Muscle layer of colon (tissue), 2 donors: Measurements from ENCODE around the gene OSCAR.

Experiments used
- H3K27ac ChIP-seq: one replicate; pipeline ENCODE4 v1.7.0; 2013; ENCODE audit warnings: low read depth, mild to moderate bottlenecking, low read length, moderate library complexity
- H3K27me3 ChIP-seq, 2 donors: one replicate each; pipeline ENCODE4 v1.7.0; 2013; ENCODE audit warnings: low read length in 2 of 2, mild to moderate bottlenecking in 2 of 2; ENCODE audit not compliant: insufficient read depth in 2 of 2, control insufficient read depth in 1 of 2
- H3K36me3 ChIP-seq: one replicate; pipeline ENCODE4 v1.7.0; 2013; ENCODE audit warnings: mild to moderate bottlenecking, low read length; ENCODE audit not compliant: insufficient read depth
- H3K4me1 ChIP-seq: one replicate; pipeline ENCODE4 v1.7.0; 2013; ENCODE audit warnings: mild to moderate bottlenecking, low read length; ENCODE audit not compliant: insufficient read depth
- H3K4me3 ChIP-seq, 2 donors: one replicate each; pipeline ENCODE4 v1.7.0; 2013; ENCODE audit warnings: low read length in 2 of 2, low read depth in 1 of 2, mild to moderate bottlenecking in 1 of 2, moderate library complexity in 1 of 2
- H3K9ac ChIP-seq: one replicate; pipeline ENCODE4 v1.7.0; 2013; ENCODE audit warnings: low read length
- H3K9me3 ChIP-seq: one replicate; pipeline ENCODE4 v1.7.0; 2013; ENCODE audit warnings: mild to moderate bottlenecking, low read length
- donor health status: abdominal sarcoma.
- donor health status: Adenocarcinoma of cecum.

Gene OSCAR

GRCh38 chr19:54123682-54124081, 23.1 kb upstream of the OSCAR start:
- H3K9me3 ChIP-seq, result no peaks in the 10 kb centered on the region
- no peak overlapping the region for H3K9ac ChIP-seq
- H3K4me1 ChIP-seq, result no peaks in the 10 kb centered on the region
- peaks cover 70% of the 10 kb centered on the region for H3K36me3 ChIP-seq
- H3K27me3 ChIP-seq, result no peaks in the 10 kb centered on the region
- H3K27ac ChIP-seq, result no peak overlapping the region
- no peak overlapping the region for H3K4me3 ChIP-seq

- no peak overlapping the region for H3K9ac ChIP-seq
These were observed 20.7 kb upstream of the OSCAR start for GRCh38 chr19:54121259-54121658.

GRCh38 chr19:54115109-54116063, 14.8 kb upstream of the OSCAR start, which contains the start of the genes PRPF31 and TFPT:
PRPF31 (plus strand) TSS chr19:54115754; CDS start chr19:54118279, 2,525 bp downstream.
TFPT (minus strand) TSS chr19:54115657; CDS start chr19:54115269, 388 bp downstream.
- Histone ChIP-seq H3K9me3 (no peaks in the 10 kb centered on the region), H3K27me3 (no peaks in the 10 kb centered on the region), H3K9ac (peak within 1 kb of the TSS; percentile 75), H3K4me1 (peaks cover 21% of the 10 kb centered on the region), H3K36me3 (peaks cover 18% of the 10 kb centered on the region), H3K27ac (peak within 1 kb of the TSS; percentile 99), H3K4me3 (peak within 1 kb of the TSS; percentile 85 to 95)

More at GRCh38 chr19:54121259-54121658, 20.7 kb upstream of the OSCAR start:
- H3K36me3 ChIP-seq, result peaks cover 54% of the 10 kb centered on the region
- H3K27me3 ChIP-seq, result no peaks in the 10 kb centered on the region
- H3K27ac ChIP-seq, result no peak overlapping the region
- no peaks in the 10 kb centered on the region for H3K9me3 ChIP-seq
- no peak overlapping the region for H3K4me3 ChIP-seq
- H3K4me1 ChIP-seq, result peaks cover 7% of the 10 kb centered on the region

GRCh38 chr19:54114340-54115108, 13.9 kb upstream of the OSCAR start:
- H3K4me3 ChIP-seq, result peak overlapping the region; percentile 85 to 95
- H3K9me3 ChIP-seq, result no peaks in the 10 kb centered on the region
- no peaks in the 10 kb centered on the region for H3K27me3 ChIP-seq
- peaks cover 21% of the 10 kb centered on the region for H3K4me1 ChIP-seq
- H3K9ac ChIP-seq, result peak overlapping the region; percentile 75
- peak overlapping the region; percentile 99 for H3K27ac ChIP-seq
- H3K36me3 ChIP-seq, result peaks cover 17% of the 10 kb centered on the region

GRCh38 chr19:54109651-54110050, 9.0 kb upstream of the OSCAR start:
- Histone ChIP-seq H3K9ac (no peak overlapping the region), H3K4me1 (peaks cover 9% of the 10 kb centered on the region), H3K9me3 (no peaks in the 10 kb centered on the region), H3K36me3 (peaks cover 36% of the 10 kb centered on the region), H3K4me3 (no peak overlapping the region), H3K27ac (no peak overlapping the region), H3K27me3 (no peaks in the 10 kb centered on the region)

GRCh38 chr19:54108496-54108895, 7.9 kb upstream of the OSCAR start:
- Histone ChIP-seq H3K27me3 (no peaks in the 10 kb centered on the region), H3K4me1 (no peaks in the 10 kb centered on the region), H3K27ac (no peak overlapping the region), H3K9me3 (no peaks in the 10 kb centered on the region), H3K9ac (no peak overlapping the region), H3K36me3 (peaks cover 36% of the 10 kb centered on the region), H3K4me3 (no peak overlapping the region)

GRCh38 chr19:54107876-54108490, 7.4 kb upstream of the OSCAR start:
- Histone ChIP-seq H3K9ac (no peak overlapping the region), H3K9me3 (no peaks in the 10 kb centered on the region), H3K4me3 (no peak overlapping the region), H3K27ac (no peak overlapping the region), H3K4me1 (no peaks in the 10 kb centered on the region), H3K36me3 (peaks cover 36% of the 10 kb centered on the region), H3K27me3 (no peaks in the 10 kb centered on the region)

GRCh38 chr19:54106716-54107115, 6.1 kb upstream of the OSCAR start:
- Histone ChIP-seq H3K4me3 (no peak overlapping the region), H3K36me3 (peaks cover 36% of the 10 kb centered on the region), H3K4me1 (peaks cover 6% of the 10 kb centered on the region), H3K9me3 (no peaks in the 10 kb centered on the region), H3K27me3 (no peaks in the 10 kb centered on the region), H3K9ac (no peak overlapping the region), H3K27ac (no peak overlapping the region)

- Histone ChIP-seq H3K9ac (no peak overlapping the region), H3K4me1 (peaks cover 6% of the 10 kb centered on the region), H3K9me3 (no peaks in the 10 kb centered on the region), H3K36me3 (peaks cover 32% of the 10 kb centered on the region), H3K4me3 (no peak overlapping the region), H3K27ac (no peak overlapping the region), H3K27me3 (no peaks in the 10 kb centered on the region)
These were observed 5.2 kb upstream of the OSCAR start for GRCh38 chr19:54105796-54106195.

GRCh38 chr19:54104998-54105715, 4.6 kb upstream of the OSCAR start:
- H3K27ac ChIP-seq, result no peak overlapping the region
- H3K9me3 ChIP-seq, result no peaks in the 10 kb centered on the region
- H3K36me3 ChIP-seq, result peaks cover 27% of the 10 kb centered on the region
- H3K27me3 ChIP-seq, result no peaks in the 10 kb centered on the region
- H3K4me1 ChIP-seq, result peaks cover 6% of the 10 kb centered on the region
- no peak overlapping the region for H3K4me3 ChIP-seq
- H3K9ac ChIP-seq, result no peak overlapping the region
